Stimulated activated CD4-positive, alpha-beta T cell treated with anti-CD3 and anti-CD28 coated beads, Interleukin-2, amount 100 ng/mL, for 24 hours (primary cell): ENCODE measurements around the gene ABHD12B.
"Not testable (repeated sequence)": the region's sequence is repeated elsewhere in the genome, so short reads cannot be mapped to it uniquely, and the experiment has no call there.

Experiments
- DNase-seq, 2 donors: peaks; one replicate each; pipeline ENCODE4 v3.0.0-alpha.2; 2020

ABHD12B gene

DNA sequence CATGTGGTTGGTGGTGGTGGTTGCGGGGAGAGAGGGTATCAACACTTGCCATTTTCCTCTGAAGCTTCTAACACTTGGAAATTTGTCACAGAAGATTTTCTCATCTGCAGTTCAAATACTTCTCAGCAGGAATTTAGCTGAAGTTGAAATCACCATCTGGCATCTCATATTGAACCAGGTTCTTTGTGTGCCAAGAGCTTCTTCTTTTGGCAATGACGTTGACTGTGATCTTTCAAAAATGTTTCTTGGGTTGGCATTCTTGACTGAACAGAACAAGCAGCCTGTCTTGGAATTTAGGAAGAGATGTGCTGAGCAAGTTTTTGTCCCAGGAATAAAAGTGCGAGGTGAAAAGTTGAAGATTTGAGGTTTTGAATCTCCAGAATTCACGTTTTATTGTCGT, 32.2 kb upstream of the ABHD12B start:
- no peak for DNase-seq

DNA sequence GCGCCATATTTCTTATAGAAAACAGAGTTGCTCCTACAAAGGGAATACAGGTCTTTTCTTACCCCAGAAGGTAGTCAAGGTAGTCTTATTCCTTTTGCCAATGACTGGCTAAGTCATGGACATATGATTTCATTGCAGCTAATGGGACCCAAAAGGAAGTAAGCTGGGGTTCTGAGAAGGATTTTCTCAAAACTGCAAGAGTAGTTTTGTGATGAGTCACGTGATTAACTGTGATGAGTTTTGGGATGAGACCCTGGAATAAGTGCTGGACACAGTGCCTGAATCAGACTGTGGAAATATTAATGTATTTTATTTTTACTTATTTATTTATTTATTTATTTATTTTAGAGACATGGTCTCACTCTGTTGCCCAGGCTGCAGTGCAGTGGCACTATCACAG, 27.5 kb upstream of the ABHD12B start:
- DNase-seq: no peak

DNA sequence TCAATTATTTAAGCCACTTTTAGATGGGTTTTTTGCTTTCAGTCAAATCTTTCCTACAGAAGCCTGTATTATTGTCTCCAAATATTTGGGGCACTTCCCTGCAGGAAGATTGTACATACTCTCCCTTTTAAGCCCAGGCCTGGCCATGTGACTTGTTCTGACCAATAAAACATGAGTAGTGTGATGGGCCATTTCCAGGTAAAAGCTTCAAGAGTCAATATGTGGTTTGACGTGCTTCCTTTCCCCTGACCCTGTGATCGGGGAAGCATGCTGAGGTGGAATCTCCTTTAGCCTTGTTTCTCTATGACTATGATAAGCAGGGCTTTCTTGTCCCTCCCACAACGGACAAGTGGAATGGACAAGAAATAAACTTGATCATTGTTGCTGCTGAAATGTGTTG, 26.7 kb upstream of the ABHD12B start:
- DNase-seq: no peak

DNA sequence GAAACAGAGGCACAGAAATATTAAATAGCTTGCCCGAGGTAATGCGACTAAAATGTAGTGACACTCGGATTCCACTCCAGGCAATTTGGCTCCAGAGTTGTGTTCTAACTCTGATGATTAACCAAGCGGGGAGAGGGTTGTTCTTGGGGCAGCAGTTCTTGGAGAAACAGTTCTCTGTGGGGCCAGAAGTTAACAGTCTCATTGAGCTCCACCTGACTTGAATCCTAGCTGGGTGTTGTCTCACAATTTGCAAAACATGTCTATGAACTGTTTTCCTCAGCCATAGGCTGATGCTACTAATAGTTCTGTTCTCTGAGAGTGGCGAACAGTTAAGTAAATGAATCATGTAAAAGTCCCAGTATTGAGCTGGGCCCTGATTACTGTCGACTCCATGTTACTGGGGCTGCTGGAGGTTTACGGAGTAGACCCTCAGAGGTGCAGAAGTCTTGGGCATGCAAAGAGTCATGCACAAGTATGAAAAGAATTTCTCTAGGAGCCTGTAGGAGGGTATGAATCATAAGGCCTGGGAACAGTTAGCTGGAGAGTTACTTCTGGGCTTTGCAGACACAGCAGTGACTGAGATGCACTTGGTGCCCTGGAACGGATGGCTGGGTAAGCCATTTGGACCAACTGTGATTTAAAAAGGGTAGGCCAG, 25.5 kb upstream of the ABHD12B start:
- DNase-seq: no peak

DNA sequence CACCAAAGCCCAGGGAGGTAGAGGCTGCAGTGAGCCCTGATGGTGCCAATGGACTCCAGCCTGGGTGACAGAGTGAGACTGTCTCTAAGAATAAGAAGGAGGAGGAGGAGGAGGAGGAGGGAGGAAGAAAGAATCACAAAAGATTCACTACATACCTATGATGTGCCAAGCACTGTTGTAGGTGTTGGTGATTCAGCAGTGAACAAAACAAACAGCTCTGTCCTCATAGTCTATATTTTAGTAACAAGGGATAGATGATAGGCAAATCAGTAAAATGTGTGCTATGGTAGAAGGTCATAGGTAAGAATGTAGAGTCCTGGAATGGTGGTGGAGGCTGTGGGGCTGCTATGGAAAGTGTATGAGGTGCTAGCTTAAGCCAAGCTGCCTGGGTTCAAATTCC, 18.0 kb upstream of the ABHD12B start:
- no peak for DNase-seq

DNA sequence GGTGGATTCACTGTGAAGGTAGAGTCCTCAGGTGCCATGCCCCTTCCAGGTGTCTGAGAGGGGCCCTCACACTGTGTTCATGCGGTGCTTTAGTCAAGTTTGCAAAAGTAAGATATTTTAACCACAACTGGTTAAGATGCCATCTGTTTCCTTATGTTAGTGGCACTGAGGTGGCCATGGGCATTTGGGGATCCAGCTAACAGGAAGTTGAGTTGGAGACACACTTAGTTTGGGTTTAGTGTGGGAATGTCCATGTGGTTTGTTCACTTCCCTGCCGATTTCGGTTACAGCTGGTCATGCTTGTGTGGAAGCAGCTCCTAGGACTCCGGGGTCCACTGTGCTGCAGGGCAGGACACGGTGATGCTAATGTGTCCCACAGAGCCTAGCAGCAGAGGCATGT, 17.3 kb upstream of the ABHD12B start:
- DNase-seq: no peak

DNA sequence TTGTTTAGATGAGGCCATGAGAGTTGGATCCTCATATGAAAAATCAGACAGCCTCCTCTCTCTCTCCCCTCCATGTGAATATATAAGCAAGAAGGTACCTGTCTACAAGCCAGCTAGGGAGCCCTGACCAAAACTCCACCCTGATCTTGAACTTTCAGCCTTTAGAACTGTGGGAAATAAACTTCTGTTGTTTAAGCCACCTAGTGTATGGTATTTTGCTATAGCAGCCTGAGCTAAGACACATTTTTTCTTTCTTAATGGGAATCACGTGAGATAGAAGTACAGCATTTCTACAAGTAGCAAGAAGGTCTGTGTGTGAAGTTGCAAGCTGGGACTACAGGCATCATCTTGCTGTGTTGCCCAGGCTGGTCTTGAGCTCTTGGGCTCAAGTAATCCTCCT, 16.3 kb upstream of the ABHD12B start:
- DNase-seq: no peak

DNA sequence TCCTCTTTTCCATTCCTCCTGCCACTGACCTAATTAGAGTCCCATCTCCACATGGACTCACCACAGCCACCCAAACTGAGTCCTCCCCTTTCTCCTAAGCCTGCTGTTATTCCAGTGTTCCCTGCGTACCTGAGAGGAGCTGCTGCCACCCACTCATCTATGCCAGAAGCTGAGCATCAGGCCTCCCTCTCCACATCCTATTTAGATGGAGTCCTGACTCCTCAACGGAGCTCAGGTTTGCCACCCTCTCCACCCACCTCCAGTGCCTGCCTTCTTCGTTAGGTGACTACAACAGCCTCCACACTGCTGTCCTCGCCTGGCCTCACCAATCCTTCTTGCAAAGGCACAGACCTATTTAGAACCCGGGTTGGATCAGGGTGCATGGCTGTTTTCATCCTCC, 15.2 kb upstream of the ABHD12B start:
- DNase-seq: no peak

DNA sequence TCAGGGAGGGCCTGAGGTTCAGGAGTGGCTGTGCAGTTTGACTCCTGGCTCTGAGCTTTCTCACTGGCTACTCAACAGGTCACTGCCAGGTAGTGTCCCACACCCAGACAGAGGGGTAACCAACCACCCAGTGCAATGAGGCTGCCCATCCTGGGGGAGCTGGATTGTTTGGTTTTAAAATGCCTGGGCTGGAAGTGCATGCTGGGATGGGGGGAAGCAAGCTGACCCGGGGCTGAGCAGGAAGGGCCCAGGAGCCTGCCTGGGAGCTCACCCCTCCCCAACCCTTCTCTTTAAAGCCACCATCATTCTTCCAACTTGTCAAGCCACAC, 12.6 kb upstream of the ABHD12B start:
- DNase-seq: no peak

DNA sequence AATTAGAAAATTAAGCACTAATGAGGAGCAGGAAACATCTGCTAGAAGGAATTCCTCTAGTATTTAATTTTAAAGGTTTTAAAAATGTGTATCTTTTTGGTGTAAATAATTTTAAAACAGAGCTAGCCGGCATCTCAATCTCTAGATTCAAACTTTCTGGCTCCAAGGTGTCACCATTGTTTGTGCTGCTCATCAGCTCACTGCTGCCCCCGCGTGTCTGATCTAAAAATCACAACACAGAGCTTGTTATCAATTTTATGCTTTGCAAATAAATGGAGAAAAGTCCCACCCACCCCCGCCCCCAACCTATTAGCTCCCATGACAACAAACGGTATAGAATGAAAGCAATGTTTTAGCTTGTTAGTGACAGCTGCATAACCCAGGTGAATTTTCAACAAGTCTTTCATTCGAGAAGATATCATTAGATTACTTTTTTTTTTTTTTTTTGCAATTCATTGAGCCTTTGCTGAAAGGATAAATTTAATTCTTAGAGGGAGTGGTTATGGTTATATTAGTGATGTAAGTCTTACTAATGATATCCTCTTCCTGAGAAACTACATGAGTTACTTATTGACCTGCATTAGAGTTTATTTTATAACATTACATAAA, 11.3 kb upstream of the ABHD12B start:
- peak; percentile 93 for DNase-seq

DNA sequence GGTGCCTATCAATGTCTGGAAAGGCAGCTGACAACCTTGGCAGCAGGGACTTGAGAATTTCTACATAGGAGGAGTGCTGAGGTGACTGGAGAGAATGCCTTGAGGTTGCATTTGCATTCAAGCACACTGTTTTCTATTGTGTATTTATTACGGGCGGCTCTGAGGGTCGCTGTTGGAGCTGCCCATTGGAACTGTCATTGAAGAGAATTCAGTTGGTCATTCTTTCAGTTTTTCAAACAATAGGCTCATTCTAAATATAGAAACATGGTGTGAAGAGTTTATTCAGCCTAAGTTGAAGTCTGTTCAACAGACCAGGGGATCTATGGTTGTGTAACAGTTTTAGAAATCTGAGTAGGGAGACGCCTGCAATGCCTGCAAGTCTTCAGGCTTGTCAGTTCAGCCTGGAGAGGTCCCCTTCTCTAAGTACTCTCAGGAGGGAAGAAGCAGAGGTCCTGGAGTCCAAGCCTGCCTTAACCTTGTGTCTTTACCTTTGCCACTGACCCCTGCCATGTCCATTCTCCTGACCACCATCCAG, 9.8 kb upstream of the ABHD12B start:
- no peak for DNase-seq

DNA sequence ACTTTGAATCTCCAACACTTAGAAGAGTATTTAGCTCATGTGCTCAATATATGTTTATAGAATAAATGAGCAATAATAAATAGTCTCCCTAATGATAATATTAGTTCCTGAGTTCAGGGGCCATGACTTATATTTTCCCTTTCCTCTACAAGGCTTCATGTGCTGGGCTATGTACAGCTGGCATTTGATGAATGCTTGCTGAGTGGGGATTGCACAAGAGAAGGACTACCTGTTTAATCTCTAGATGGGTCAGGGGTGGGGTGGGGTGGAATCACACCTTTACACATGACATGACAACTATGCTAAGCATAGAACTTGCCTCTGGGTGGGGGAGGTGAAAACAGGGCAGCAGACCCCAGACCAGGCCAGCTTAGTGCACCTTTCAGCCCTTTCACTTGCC, 7.6 kb upstream of the ABHD12B start:
- DNase-seq: no peak

DNA sequence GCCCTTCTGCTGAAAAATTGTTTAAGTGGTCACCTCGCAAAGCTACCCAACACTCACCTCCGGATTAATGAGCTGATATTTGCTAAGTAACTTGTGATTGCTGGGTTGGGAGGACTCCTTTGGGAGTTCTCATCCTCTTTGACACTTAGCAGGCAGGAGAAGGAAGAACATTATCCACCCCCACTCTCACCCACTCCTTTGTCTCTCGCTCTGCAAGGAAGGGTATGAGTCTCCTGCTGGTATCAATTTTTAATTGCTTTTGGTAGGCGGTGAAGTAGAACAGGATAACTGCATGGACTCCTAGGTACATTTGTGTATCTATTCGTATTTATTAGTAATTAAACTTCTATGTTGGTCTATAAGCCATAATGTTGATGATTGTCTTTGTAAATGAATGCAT, 6.9 kb upstream of the ABHD12B start:
- DNase-seq: no peak

DNA sequence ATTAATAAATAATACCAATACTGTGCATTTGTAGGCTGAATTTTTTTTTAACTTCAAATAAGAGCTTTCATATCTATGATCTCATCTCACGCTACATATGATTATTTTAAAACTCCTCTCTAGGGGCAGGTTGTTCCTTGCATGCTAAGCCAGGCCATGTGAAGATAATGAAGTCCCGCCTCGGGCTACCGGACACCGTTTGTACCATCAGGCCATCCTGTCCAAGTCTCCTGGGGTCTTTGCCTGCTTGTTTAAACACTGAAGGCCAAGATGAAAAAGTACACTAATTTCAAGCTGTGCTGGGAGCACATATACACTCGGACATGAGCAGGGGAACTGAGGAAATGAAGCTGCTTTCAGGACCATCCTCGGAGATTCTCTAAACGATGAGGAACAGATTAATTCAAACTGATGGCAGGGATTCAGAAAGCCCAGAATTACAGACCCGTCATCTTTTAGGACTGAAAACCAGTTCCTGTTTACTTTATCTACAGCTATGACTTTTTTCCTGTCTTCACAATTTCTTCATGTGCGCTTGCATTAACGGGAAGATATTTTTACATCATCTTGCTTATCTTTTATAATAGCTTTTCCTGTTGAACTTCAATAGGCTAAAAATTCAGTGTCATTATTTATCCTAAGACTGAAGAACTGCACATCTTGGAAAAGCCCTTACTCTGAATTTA, 6.3 kb upstream of the ABHD12B start:
- DNase-seq: no peak

DNA sequence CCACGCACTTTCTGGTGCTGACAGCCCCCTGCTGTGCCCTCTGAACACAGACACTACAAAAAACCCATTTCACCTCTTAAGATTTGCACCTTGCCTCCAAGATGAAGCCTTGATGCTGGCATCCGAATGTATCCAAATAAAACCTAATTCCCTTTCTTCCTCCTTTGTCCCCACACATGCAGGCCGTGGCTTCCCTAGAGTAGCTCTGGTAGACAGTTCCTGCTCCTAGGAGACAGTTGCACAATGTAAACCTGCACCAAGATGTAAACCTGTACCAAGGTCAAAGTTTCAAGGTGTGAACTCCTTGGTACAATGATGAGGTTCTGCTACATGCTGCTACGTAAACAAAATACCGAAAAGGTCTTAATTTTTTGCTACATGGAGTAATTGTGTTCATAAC, 625 bp upstream of the ABHD12B start:
- no peak for DNase-seq

DNA sequence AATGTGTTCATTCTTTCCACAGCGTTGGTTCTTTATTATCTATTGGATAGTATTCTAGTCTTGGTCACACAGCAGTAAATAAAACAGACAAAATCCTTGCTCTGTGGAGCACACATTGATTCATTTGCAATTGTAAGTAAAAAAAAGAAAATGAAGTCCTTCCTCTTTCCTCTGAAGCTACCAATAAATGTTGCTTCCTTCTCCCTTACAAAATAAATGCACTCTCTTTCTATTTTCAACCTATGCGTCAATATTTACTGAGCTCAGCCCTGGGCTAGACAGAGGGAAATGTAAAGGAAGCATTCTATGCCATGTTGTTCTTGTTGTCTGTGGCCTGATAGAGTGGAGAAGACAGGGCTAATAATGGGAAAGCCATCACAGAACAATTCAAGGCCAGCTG, 2.9 kb downstream of the ABHD12B start:
- DNase-seq: no peak

DNA sequence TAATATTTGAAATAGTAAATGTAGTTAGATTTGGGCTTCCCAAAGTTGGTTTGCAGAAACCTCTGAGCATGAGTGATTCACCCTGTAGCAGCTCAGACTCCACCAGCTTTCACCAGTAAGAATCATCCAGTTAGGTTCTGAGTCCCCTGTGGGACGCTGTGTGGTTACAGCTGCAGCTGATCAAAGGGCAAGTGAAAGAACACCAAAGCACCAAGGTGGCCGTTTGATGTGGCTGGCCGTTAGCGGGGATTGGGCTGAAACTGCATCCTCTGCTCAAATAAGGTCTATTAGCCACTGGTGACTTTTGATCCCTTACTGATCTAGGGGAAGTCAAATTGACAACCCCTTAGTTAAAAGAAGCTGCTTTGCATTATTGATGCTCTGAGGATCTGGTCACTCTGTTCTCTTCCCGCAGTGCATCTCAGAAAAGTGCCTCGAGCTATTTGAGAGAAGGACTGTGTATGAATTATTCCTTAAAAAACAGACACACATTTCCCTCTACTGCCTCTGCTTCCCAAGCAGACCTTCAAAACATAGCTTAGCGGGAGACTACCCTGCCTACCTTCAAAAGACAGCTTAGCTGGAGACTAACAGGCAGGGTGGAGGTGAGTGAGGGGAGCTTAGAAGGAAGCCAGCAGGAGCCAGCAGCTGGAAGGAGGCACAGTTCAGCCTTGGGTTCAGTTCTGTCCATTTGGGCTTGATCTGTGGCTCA, 3.7 kb downstream of the ABHD12B start:
- peak; percentile 63 to 71 for DNase-seq

DNA sequence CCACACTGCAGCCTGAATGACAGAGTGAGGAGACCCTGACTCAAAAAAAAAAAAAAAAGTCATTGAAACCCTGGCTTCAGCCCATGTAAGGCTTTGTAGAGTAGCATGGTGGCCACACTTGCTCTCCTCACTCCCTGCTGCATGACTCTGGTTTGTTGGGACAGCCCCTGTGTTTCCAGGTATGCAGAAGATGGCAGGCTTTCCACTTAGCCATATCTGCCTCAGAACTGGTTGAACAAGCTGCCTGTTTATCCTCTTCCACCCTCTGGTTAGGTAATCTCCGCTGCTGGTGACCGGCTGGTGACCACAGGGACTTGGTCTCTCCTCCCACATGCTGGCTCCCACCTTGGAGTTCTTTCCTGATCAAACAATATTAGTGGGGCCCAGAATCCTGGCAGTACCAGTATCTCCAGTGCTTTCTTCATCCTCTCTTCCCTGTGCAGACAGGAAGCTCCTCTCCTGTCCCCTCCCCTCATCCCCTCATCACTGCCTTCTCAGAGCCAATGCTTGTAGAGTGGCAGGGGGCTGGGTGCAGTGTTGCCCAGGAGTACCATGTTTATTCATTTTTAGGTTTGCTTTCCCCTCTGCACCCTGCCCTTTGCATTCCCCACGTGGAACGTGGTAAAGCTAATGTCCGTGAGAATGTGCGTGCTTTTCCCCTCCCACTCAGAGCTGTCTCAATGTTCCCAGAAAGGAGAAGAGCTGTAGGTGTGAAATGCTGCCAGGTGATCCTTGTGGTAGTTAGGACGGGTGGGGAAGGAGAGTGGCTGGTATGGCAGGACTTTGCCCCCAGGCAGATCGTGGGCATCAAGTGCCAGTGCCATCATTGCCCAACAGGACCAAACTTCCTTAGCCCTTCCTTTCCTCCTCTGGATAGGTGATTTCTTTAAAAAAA, 11.3 kb downstream of the ABHD12B start:
- no peak for DNase-seq

DNA sequence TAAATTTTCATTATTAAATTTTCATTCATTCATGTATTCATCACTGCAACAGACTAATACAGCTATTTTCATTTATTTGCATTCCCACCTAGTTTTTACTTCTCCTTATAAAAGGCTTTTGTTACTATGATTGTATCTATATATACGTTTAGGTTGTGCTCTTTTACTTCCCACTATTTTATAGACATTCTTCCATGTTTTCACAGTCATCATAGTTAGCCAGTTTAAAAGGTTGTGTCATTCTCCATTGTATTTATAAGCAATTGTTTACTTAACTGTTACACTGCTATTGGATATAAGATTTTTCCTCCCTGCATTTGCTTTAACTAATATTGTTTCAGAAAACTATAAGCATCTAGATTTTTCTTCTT, 12.0 kb downstream of the ABHD12B start:
- no peak for DNase-seq

DNA sequence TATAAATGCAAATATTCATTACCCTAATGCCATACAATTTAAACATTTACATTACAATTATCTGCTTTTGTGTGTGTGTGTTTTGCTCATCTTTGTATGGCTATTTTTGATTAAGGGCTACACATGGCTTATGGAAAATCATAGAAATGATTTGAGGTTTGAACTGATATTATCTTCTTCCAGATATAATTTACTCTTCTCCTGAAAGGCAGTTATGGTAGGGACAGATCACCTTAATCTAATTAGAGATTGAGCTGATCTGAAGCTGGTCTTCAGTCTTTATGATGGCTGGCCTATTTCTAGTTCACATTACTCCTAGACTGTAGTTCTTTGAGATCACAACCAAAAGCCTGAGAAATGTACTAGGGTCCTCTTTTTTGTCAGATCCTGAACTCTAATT, 15.6 kb downstream of the ABHD12B start:
- no peak for DNase-seq

DNA sequence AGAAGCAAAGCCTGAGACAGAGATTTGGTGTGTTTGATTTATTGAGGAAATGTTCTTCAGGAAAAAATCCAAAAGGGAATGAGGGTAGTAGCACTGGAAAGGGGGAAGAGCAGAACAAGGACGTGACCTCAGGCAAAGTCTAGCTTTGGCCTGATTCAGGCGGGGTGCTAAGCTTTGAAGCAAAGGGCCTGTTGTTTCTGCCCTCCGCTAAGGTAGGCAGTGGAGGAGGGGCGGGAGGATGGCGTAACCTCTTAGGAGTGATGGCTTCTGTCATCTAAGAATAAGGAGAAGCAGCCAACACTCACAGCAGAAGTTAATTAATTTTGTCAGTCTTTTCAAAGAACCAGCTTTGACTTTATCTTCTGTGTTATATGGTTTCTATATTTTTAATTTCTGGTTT, 20.4 kb downstream of the ABHD12B start:
- no peak for DNase-seq

DNA sequence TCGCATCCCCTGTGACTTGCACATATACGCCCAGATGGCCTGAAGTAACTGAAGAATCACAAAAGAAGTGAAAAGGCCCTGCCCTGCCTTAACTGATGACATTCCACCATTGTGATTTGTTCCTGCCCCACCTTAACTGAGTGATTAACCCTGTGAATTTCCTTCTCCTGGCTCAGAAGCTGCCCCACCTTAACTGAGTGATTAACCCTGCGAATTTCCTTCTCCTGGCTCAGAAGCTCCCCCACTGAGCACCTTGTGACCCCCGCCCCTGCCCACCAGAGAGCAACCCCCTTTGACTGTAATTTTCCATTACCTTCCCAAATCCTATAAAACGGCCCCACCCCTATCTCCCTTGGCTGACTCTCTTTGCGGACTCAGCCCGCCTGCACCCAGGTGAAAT, 24.6 kb downstream of the ABHD12B start:
- not testable (repeated sequence) for DNase-seq

DNA sequence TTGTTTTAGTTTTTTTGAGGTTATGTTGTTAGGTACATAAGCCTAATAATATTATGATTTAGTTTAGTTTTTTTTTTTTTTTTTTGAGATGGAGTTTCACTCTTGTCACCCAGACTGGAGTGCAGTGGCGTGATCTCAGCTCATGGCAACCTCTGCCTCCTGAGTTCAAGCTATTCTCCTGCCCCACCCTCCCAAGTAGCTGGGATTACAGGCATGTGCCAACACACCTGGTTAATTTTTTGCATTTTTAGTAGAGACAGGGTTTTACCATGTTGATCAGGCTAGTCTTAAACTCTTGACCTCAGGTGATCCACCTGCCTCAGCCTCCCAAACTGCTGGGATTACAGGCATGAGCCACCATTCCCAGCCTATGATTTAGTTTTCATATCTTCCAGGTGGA, 25.2 kb downstream of the ABHD12B start:
- DNase-seq: not testable (repeated sequence)
